Measurements from ENCODE around the gene ZNF836.

DNA sequence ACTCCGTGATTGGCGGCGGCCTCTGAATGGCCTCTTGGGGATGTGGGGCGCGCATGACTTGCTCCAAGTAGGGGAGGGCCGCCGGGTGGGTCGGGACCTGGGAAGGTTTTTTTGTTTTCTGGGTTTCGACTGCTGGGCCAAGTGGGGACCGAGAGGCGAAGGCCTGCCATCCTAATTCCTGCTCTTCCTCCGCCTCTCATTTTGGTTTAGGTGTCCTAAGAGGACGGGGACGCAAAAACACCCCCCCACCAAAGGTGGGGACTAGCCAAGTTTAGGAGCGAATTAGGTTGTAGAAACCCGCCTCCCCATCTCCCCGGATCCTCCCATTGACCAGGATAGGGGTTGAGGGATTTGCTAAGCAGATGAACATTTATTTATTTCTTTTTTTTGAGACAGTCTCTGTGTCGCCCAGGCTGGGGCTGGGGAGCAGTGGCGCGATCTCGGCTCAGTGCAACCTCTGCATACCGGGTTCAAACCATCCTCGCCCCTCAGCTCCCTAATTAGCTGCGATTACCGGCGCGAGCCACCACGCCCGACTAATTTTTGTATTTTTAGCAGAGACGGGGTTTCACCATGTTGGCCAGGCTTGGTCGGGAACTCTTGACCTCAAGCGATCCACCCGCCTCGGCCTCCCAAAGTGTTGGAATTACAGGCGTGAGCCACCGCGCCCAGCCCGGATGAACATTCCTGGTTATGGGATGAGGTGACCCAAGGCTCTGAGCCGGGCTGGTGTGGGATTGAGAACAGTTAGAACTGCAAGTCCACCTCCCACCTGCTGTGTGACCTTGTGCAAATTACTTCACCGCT, 19.3 kb upstream of the ZNF836 start:
- TF ChIP-seq CTCF (IDR thresholded peaks at IDR 0.05) (no peak), POLR2A (IDR thresholded peaks at IDR 0.05) (no peak)
